HFFc6 (cell line): ENCODE measurements around the gene RAMAC. TPM values are rescaled to one million over a fixed set of nuclear protein-coding genes. Genes with fewer than 3 reads are reported as not detected.

Source experiments
- DNase-seq: peaks from one replicate; pipeline ENCODE4 v3.0.0-alpha.2; 2018
- H3K27ac Mint-ChIP-seq: 2 replicates; pipeline ENCODE4 v1.8.0; 2020; ENCODE audit warnings: mild to moderate bottlenecking, mixed read lengths
- H3K27me3 Mint-ChIP-seq: 2 replicates; pipeline ENCODE4 v1.8.0; 2021; ENCODE audit warnings: mild to moderate bottlenecking, moderate library complexity, mixed read lengths; ENCODE audit not compliant: insufficient read depth
- H3K36me3 Mint-ChIP-seq: 2 replicates; pipeline ENCODE4 v1.8.0; 2021; ENCODE audit warnings: low read depth, mixed read lengths
- H3K4me1 Mint-ChIP-seq: 2 replicates; pipeline ENCODE4 v1.8.0; 2020; ENCODE audit warnings: low read depth, mixed read lengths
- H3K4me3 Mint-ChIP-seq: 2 replicates; pipeline ENCODE4 v1.8.0; 2020; ENCODE audit warnings: mild to moderate bottlenecking, moderate library complexity, mixed read lengths
- H3K9me3 Mint-ChIP-seq: 2 replicates; pipeline ENCODE4 v1.8.0; 2020; ENCODE audit warnings: mild to moderate bottlenecking, mixed read lengths
- total RNA-seq, 6 experiments: library from RNA; stranded (reverse); fragmentation: NEBNext Ultra II Directional; extraction: Animal tissue kit (Norgen Biotek cat#: 25700); gene quantifications; 2 replicates in 1 of 6; 3 replicates in 5 of 6; pipeline ENCODE4 v1.2.3, GENCODE V29; 2021
- TF ChIP-seq, protein P1 (sequence below): fragments of 200-600 bp; sonication (generic); IDR thresholded peaks from 2 replicates; pipeline ENCODE4 v1.5.0; 2021; ENCODE audit warnings: antibody characterized with exemption, mild to moderate bottlenecking

Gene RAMAC
- total RNA-seq, 6 experiments from 2014 or later: 18.6 to 22.0 (median 20.3) TPM

DNA sequence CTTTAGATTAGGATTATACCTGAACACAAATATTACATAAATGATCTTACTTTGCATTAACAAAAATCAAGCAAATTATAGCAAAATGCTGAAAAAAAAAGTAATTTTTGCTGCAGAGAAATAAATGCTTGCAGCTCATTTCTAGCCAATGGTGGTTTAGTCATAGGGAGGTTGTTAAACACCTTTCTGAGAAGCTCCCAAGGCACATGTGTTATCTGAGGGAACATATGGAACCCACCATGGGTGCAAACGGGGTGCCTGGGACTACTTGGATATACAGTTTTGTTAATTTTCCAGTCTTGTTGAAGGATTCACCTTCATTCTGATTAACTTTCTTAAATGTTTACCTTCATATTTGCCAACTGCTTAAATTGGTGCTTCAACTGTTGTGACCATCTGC is 8.9 kb upstream of the RAMAC start:
- no peak for DNase-seq
- Mint-ChIP-seq H3K27ac (no peak overlapping the region), H3K4me3 (no peak overlapping the region), H3K36me3 (no peaks in the 10 kb centered on the region), H3K27me3 (no peaks in the 10 kb centered on the region; the same call in 1 of the 2 replicates), H3K4me1 (no peaks in the 10 kb centered on the region), H3K9me3 (no peaks in the 10 kb centered on the region)
- TF ChIP-seq, protein P1, sequence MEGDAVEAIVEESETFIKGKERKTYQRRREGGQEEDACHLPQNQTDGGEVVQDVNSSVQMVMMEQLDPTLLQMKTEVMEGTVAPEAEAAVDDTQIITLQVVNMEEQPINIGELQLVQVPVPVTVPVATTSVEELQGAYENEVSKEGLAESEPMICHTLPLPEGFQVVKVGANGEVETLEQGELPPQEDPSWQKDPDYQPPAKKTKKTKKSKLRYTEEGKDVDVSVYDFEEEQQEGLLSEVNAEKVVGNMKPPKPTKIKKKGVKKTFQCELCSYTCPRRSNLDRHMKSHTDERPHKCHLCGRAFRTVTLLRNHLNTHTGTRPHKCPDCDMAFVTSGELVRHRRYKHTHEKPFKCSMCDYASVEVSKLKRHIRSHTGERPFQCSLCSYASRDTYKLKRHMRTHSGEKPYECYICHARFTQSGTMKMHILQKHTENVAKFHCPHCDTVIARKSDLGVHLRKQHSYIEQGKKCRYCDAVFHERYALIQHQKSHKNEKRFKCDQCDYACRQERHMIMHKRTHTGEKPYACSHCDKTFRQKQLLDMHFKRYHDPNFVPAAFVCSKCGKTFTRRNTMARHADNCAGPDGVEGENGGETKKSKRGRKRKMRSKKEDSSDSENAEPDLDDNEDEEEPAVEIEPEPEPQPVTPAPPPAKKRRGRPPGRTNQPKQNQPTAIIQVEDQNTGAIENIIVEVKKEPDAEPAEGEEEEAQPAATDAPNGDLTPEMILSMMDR: no peak

DNA sequence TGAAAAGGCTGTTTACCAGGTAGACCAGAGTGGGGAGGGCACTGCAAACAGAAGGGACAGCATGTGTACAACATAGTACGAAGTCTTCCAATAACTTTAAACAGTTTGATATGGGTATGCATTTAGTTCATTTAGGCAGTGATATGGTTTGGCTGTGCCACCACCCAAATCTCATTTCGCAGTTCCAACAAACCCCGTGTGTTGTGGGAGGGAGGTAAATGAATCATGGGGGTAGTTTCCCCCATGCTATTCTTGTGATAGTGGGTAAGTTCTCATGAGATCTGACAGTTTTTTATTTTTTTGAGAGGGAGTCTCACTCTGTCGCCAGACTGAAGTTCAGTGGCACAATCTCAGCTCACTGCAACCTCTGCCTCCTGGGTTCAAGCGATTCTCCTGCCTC is 7.6 kb upstream of the RAMAC start:
- Mint-ChIP-seq H3K36me3 (no peaks in the 10 kb centered on the region), H3K9me3 (no peaks in the 10 kb centered on the region), H3K4me3 (no peak overlapping the region), H3K4me1 (no peaks in the 10 kb centered on the region), H3K27me3 (no peaks in the 10 kb centered on the region; the same call in 1 of the 2 replicates), H3K27ac (no peak overlapping the region)
- TF ChIP-seq, protein P1: no peak
- DNase-seq: no peak

GRCh38 chr15:82979726-82980125 is 6.3 kb upstream of the RAMAC start:
- Mint-ChIP-seq H3K27me3 (no peaks in the 10 kb centered on the region; the same call in 1 of the 2 replicates), H3K4me3 (no peak overlapping the region), H3K9me3 (no peaks in the 10 kb centered on the region), H3K36me3 (peaks cover 5% of the 10 kb centered on the region; the same call in 1 of the 2 replicates), H3K27ac (no peak overlapping the region), H3K4me1 (peaks cover under 1% of the 10 kb centered on the region; the same call in 1 of the 2 replicates)
- TF ChIP-seq, protein P1: no peak
- no peak for DNase-seq

DNA sequence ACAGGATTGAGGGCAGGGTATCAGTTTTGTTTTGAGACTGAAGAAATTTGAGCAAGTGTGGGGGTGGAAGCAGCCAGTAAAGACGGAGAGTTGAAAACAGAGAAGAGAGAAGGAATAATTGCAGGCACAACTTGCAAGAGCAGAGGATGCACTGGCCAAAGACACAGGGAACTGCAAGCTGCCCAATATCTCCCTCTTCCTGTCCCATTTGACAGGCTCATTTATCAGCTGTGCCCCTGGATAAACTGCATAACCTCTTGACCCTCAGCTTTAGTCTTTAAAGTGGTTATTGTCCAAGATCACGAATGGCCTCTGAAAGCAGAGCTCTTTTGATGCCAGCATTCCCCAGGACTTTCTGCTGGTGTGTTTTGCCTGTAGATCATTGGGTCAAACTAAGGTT is 5.0 kb upstream of the RAMAC start:
- H3K9me3 Mint-ChIP-seq: peaks cover 4% of the 10 kb centered on the region; the same call in 1 of the 2 replicates
- no peak overlapping the region for H3K27ac Mint-ChIP-seq
- H3K4me3 Mint-ChIP-seq: no peak overlapping the region
- no peaks in the 10 kb centered on the region; the same call in 1 of the 2 replicates for H3K27me3 Mint-ChIP-seq
- peaks cover 14% of the 10 kb centered on the region; the same call in 1 of the 2 replicates for H3K36me3 Mint-ChIP-seq
- peaks cover 13% of the 10 kb centered on the region for H3K4me1 Mint-ChIP-seq
- TF ChIP-seq, protein P1: no peak
- no peak for DNase-seq

- no peak for DNase-seq
- TF ChIP-seq, protein P1: no peak
- Mint-ChIP-seq H3K9me3 (peaks cover 4% of the 10 kb centered on the region; the same call in 1 of the 2 replicates), H3K4me3 (peak overlapping the region; percentile 99), H3K27ac (peak overlapping the region; percentile 90), H3K36me3 (peaks cover 27% of the 10 kb centered on the region), H3K4me1 (peaks cover 27% of the 10 kb centered on the region), H3K27me3 (peaks cover 1% of the 10 kb centered on the region; the same call in 1 of the 2 replicates)
Measured at GRCh38 chr15:82986442-82986780, 401 bp downstream of the RAMAC start.
